NOMO-1 treated with DMSO at 0.1 percent for 48 hours (cell line): ENCODE data around the gene TCF19.
"Not testable (repeated sequence)": the region's sequence is repeated elsewhere in the genome, so short reads cannot be mapped to it uniquely, and the experiment has no call there.

Experiments used
- DNase-seq: peaks from one replicate; lab custom pipeline; 2025; ENCODE audit not compliant: unreplicated experiment; lab: John Stamatoyannopoulos, UW

The TCF19 gene

GRCh38 chr6:31158863-31159855 is 770 bp downstream of the TCF19 start:
- DNase-seq = peak; percentile 46

GRCh38 chr6:31161216-31162126 is 3.1 kb downstream of the TCF19 start:
- no peak for DNase-seq

DNA sequence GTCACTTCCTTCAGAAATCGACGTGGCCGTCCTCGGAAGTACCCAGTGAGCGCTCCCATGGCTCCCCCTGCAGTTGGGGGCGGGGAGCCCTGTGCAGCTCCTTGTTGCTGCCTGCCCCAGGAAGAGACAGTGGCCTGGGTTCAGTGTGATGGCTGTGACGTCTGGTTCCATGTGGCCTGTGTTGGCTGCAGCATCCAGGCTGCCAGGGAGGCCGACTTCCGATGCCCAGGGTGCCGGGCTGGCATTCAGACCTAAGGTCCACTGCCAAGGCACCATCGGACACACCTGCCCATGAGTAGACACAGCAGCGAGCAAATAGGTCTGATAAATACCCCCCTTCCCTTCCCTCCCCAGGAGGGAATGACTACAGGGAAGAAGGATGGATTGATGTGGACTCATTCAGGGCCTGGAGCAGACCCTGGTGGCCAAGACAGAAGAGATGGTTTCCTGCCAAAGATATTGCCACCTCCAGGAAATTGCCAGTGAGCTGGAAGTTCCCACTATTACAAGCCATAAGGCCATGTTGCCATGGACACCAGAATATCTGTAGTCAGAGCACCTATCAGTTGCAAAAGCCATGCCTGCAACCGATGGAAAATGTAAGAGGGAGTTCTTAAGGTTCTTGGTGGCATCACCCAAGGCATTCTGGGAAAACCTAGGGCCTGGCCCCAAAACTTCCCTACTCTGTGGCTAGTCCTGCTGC is 4.2 kb downstream of the TCF19 start:
- no peak for DNase-seq

DNA sequence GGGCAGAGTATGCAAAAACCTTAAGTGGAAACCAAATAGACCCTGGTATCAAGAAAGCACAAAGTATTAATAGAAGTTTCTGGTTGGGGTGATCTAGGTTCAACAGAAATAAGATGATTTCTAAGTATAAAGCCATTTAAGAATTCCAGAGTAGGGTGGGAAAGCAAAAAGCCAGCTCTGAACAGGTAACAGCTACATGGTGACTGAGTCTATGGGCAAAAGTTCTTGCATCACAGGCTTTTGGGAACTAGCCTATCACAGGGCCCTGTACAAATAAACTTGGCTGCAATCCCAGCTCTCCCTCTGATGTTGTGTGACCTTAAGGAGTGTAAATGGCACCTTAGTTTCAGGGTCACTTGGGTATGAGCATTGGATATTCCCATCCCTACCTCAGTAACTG is 5.5 kb downstream of the TCF19 start:
- DNase-seq = no peak

- DNase-seq = not testable (repeated sequence)
These were observed 6.2 kb downstream of the TCF19 start for GRCh38 chr6:31164475-31165063.

- not testable (repeated sequence) for DNase-seq
These were observed 6.9 kb downstream of the TCF19 start for GRCh38 chr6:31165064-31165832.

DNA sequence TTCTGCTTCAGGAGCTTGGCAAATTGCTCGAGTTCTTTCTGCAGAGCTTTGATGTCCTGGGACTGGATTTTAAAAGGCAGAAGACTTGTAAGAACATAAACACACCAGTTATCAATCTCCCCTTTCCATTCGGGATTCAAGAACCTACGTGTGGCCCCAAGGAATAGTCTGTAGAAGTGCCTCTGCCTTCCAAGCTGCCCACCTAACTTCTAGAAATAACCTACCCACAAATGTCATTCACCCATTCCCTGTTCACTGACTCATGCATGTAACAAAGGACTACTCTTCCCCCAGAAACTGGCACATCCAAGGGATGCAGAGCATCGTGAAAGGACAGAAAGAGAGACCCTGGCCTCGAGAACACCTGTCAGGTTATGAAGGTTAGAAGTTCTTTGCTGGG is 7.6 kb downstream of the TCF19 start:
- DNase-seq = no peak

DNA sequence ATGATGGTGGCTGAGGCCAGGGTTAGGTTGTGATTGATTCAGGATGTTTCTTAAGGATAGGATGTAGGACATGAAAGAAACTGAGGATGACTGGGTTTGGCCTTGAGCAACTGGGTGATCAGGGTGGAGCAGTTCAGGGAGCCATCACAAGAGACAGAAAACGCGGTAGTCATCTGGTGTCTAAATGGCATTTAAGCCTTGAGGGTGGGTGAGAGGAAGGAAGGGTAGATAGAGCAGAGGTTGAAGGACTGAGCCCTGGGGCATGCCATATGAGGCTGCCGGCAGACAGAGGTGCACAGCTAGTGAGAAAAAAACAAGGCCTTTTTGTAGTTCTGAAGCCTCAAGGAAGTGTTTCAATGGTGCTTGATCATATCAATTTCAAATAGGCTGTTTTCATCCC is 10.2 kb downstream of the TCF19 start:
- no peak for DNase-seq

DNA sequence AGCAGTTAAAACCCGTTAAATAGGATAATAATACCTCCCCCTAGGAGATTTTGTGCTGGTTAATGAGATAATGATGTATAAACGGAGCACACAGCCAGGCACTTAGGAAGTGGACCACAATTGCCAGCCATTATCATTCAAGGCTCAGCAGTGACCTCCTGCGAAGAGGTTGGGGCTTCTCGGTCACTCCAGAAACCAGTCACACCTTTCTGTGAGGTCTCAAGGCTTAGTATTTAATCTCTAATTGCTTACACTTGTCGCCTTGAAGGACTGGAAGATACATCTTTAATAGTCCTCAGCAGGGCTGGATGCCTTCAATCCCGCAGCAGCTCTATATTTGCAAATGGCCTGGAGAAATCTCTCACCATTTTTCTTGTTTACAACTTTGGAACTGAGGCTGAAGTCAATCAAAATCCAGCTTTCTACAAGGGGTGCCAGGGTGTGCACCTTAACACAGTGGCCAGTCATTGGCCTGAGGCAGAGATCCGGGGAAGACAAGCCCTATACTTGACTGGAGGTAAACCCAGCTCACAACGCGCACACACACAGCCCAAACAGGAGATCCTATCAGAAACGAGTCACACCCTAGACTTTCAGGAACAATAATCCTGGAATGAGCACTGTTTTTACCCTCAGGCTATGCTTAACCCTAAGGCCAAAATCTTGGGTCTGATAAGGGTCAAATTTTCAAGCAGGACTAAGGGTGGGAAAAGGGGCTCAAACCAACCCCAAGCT is 10.9 kb downstream of the TCF19 start:
- no peak for DNase-seq

GRCh38 chr6:31169858-31170599 is 11.6 kb downstream of the TCF19 start:
- not testable (repeated sequence) for DNase-seq

- DNase-seq = no peak
These were observed 12.2 kb downstream of the TCF19 start, which contains the start of gene POU5F1 for GRCh38 chr6:31170600-31170881. POU5F1 (minus strand) TSS chr6:31170682; CDS start chr6:31170620, 62 bp downstream.

GRCh38 chr6:31170987-31171671 is 12.7 kb downstream of the TCF19 start:
- DNase-seq = no peak

DNA sequence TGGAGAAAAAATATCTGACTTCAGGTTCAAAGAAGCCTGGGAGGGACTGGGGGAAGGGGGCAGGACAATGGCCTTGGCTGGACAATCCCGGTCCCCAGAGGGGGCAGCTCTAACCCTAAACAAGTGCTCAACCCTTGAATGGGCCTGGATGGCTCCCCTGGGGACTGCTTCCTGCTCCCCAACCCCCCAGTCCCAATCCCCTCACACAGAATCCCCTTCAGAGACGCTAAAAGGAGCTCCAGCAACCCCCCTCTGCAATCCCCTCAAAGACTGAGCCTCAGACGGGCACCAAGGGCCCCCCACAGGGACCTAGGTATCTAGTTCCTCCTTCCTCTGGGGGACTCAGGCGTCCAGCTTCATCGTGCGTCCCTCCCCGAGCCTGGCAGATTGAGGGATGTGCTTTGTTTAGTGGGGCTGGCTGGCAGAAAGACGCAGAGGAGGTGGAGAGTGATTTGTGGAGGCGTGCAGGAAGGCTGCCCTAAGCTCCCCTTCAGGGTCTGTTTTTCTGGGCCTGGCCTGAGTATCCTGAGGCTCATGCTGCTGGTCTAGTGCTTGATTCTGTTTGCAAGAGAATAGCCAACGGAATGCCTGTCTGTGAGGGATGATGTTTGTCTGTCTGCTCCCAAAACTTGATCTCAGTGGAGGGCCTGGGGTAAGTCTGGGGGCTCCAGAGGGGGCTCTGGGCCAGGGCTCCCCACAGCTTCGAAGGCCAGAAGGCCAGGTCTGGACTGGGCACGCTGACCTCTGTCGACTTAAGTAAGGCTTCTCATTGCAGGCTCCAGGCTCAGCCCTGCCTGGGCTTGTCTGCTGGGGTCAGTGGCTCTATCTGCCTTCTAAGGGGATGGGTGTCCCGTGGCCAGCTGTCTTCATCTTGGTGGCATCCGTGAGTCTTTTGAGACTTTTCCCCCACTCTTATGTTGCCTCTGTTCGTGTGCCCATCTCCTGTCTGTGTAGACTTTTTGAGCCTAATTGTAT is 13.8 kb downstream of the TCF19 start:
- no peak for DNase-seq

DNA sequence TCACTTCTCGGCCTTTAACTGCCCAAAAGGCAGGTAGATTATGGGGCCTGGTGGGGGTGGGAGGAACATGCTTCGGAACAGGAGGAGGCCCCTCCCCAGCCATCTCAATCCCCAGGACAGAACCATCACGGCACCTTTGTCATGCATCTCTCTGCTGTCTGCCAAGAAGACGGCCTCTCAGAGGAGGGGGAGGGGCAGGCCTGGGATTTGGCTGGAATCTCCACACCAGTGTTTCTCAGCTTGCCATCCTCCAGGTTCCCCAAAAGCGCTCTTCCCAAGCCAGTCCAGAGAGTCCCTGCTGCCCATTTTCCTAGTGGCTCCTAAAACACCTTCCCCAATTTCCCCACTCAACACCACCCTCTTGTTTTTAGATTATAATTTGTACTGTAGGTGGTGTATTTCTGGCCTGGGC is 14.6 kb downstream of the TCF19 start:
- DNase-seq = no peak

DNA sequence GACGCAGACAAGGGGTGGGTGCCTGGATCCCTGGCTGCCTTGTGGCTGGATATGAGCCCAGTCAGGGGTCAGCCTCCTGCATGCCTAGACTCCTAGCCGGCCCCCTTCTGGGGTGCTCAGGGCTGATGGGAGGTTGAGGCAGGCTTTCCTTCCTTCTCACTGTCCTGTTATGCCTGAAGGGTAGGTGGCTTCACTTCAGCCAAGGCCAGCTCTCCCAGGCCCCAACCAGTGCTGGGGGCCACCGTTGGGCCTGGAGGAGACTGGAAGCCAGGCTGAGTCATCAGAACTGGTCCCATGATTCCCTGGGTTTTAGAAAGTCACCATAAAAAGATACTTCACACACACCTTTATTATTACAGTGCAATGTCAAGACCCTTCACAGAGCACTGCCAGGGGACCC is 15.0 kb downstream of the TCF19 start:
- no peak for DNase-seq

- DNase-seq = no peak
These were observed 16.0 kb downstream of the TCF19 start for GRCh38 chr6:31174378-31174777.

DNA sequence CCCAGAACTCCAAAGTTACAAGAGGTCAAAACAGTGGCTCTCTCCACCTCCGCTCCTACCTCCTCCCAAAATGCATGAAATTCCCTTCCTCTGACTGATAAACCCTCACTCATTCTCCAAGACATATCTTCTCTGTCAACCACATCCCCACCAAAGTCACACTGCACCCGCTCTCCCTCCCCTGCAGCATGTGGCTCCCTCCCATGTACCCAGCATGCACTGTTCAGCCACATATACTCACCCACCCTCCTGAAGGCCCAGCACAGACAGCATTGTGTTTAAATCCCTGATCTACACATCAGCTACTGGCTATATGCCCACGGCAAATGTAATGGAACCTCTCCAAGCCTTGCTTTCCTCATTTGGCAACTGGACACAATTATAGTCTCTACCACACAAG is 17.6 kb downstream of the TCF19 start:
- no peak for DNase-seq
